ENCODE data around the gene F2RL2.
"Not testable (repeated sequence)": the region's sequence is repeated elsewhere in the genome, so short reads cannot be mapped to it uniquely, and the experiment has no call there.

The F2RL2 gene

GRCh38 chr5:76617229-76617628, 6.0 kb downstream of the F2RL2 start:
- H3K9ac ChIP-seq (ENCODE audit: low read length): no peak overlapping the region
- no peak overlapping the region for H3K4me3 ChIP-seq (ENCODE audit: low read length)
- no peaks in the 10 kb centered on the region for H3K4me1 ChIP-seq (ENCODE audit: control insufficient read depth, low read depth, low read length)
- H3K36me3 ChIP-seq (ENCODE audit: control insufficient read depth, low read depth, low read length): no peaks in the 10 kb centered on the region
- H3K27me3 ChIP-seq (ENCODE audit: control insufficient read depth, insufficient read depth, low read length): no peaks in the 10 kb centered on the region
- H3K27ac ChIP-seq (ENCODE audit: low read length): no peak overlapping the region
- H3K9me3 ChIP-seq (ENCODE audit: control insufficient read depth, low read depth, low read length): no peaks in the 10 kb centered on the region

DNA sequence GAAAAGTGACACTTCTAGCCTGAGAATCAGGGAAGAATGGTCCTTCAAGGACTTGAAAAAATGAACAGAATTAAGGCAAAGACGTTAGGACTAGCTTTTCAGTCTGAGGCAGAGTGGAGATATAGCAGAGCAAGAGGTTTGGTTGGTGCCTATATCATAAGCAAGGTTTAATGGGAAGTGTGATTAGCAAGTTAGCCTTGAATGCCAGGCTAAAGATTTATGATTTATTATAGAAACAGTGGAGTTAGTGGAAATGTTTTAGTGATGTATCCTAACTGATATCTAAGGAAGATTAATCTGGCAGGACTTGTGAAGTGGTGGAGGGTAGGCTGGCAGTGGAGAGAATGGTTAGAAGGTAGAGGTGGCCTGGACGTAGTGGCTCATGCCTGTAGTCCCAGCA, 7.0 kb downstream of the F2RL2 start:
- H3K4me1 ChIP-seq (ENCODE audit: control insufficient read depth, low read depth, low read length): no peaks in the 10 kb centered on the region

GRCh38 chr5:76615759-76616158, 7.4 kb downstream of the F2RL2 start:
- Histone ChIP-seq H3K4me1 (ENCODE audit: control insufficient read depth, low read depth, low read length) (no peaks in the 10 kb centered on the region), H3K27ac (ENCODE audit: low read length) (no peak overlapping the region), H3K36me3 (ENCODE audit: control insufficient read depth, low read depth, low read length) (no peaks in the 10 kb centered on the region), H3K4me3 (ENCODE audit: low read length) (no peak overlapping the region), H3K9ac (ENCODE audit: low read length) (no peak overlapping the region), H3K9me3 (ENCODE audit: control insufficient read depth, low read depth, low read length) (no peaks in the 10 kb centered on the region), H3K27me3 (ENCODE audit: control insufficient read depth, insufficient read depth, low read length) (no peaks in the 10 kb centered on the region)

More for the DNA sequence above, 7.0 kb downstream of the F2RL2 start:
- Histone ChIP-seq H3K9me3 (ENCODE audit: control insufficient read depth, low read depth, low read length) (no peaks in the 10 kb centered on the region), H3K27ac (ENCODE audit: low read length) (no peak overlapping the region), H3K27me3 (ENCODE audit: control insufficient read depth, insufficient read depth, low read length) (no peaks in the 10 kb centered on the region), H3K36me3 (ENCODE audit: control insufficient read depth, low read depth, low read length) (no peaks in the 10 kb centered on the region), H3K9ac (ENCODE audit: low read length) (no peak overlapping the region), H3K4me3 (ENCODE audit: low read length) (no peak overlapping the region)

DNA sequence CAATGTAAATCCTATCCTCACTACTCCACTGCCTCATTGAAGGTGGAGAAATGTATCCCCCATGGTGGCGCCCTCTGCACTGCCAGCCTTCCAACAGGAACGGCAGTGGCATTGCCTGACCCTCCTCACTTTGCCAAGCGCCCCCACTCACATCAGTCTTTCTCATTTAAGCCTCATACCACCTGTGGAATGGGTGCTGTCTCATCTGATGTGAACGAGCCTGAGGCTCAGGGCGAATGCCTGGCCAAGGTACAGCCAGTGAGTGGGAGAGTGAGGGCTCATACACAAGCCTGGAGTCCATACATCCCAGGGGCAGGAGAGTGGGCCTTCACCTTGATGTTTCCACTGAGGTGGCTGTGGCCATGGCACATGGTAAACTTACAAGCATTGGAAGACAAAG, 10.3 kb downstream of the F2RL2 start:
- no peak overlapping the region for H3K27ac ChIP-seq (ENCODE audit: low read length)
- no peaks in the 10 kb centered on the region for H3K27me3 ChIP-seq (ENCODE audit: control insufficient read depth, insufficient read depth, low read length)
- H3K4me3 ChIP-seq (ENCODE audit: low read length): no peak overlapping the region
- H3K9ac ChIP-seq (ENCODE audit: low read length): no peak overlapping the region
- no peaks in the 10 kb centered on the region for H3K36me3 ChIP-seq (ENCODE audit: control insufficient read depth, low read depth, low read length)
- H3K9me3 ChIP-seq (ENCODE audit: control insufficient read depth, low read depth, low read length): no peaks in the 10 kb centered on the region
- peaks cover 1% of the 10 kb centered on the region for H3K4me1 ChIP-seq (ENCODE audit: control insufficient read depth, low read depth, low read length)

- H3K27ac ChIP-seq (ENCODE audit: low read length): no peak overlapping the region
- peaks cover 7% of the 10 kb centered on the region for H3K4me1 ChIP-seq (ENCODE audit: control insufficient read depth, low read depth, low read length)
- no peaks in the 10 kb centered on the region for H3K27me3 ChIP-seq (ENCODE audit: control insufficient read depth, insufficient read depth, low read length)
- no peaks in the 10 kb centered on the region for H3K9me3 ChIP-seq (ENCODE audit: control insufficient read depth, low read depth, low read length)
- H3K36me3 ChIP-seq (ENCODE audit: control insufficient read depth, low read depth, low read length): no peaks in the 10 kb centered on the region
- no peak overlapping the region for H3K4me3 ChIP-seq (ENCODE audit: low read length)
- H3K9ac ChIP-seq (ENCODE audit: low read length): no peak overlapping the region
These were observed 13.0 kb downstream of the F2RL2 start for GRCh38 chr5:76610196-76610595.

GRCh38 chr5:76608833-76609232, 14.4 kb downstream of the F2RL2 start:
- Histone ChIP-seq H3K36me3 (ENCODE audit: control insufficient read depth, low read depth, low read length) (no peaks in the 10 kb centered on the region), H3K4me1 (ENCODE audit: control insufficient read depth, low read depth, low read length) (peaks cover 7% of the 10 kb centered on the region), H3K4me3 (ENCODE audit: low read length) (no peak overlapping the region), H3K27me3 (ENCODE audit: control insufficient read depth, insufficient read depth, low read length) (no peaks in the 10 kb centered on the region), H3K9me3 (ENCODE audit: control insufficient read depth, low read depth, low read length) (no peaks in the 10 kb centered on the region), H3K9ac (ENCODE audit: low read length) (no peak overlapping the region), H3K27ac (ENCODE audit: low read length) (no peak overlapping the region)

DNA sequence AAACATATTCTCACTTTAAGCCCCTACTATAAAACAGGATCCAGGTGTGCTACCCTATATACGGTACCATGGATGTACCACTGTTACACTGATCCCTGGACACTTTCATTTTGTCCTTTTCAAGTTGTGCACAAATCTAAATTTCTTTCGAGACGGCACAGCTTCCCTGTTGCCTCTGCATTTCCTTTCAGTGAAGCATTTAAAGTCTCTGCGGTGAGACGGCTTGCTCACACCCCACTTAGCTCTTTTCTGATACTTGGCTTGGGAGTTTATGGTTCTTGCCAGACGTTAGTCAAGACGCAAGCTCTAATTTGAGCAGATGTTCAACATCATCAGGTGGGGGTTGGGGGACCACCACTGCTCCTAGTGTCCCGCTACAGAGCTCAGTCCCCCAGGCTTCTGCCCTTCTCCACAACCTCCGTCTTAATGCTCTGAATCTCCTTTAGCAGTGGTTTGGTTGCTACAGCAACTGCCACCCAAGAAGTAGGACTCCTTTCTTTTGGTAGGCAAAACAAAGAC, 15.8 kb downstream of the F2RL2 start:
- Histone ChIP-seq H3K9ac (ENCODE audit: low read length) (no peak overlapping the region), H3K4me3 (ENCODE audit: low read length) (no peak overlapping the region), H3K4me1 (ENCODE audit: control insufficient read depth, low read depth, low read length) (peaks cover 7% of the 10 kb centered on the region), H3K9me3 (ENCODE audit: control insufficient read depth, low read depth, low read length) (no peaks in the 10 kb centered on the region), H3K36me3 (ENCODE audit: control insufficient read depth, low read depth, low read length) (no peaks in the 10 kb centered on the region), H3K27ac (ENCODE audit: low read length) (no peak overlapping the region), H3K27me3 (ENCODE audit: control insufficient read depth, insufficient read depth, low read length) (no peaks in the 10 kb centered on the region)

DNA sequence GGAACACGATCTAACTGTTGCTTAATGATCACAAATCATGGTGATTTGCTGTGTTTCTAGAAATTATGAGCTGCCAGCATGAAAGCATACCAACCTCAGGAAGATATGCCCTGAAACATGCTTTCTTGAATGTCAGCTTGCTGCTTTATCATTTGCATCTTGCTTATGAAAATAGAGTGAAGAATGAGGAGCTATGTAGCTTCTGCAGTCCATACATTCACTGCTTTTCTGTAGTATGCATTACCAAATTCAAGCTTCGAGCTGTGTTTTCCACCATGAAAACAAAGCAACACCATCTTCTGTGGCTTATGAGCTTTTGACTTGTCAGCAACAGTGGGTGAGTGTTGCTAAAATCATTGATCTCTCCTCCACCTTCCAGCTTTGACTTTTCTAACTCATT, 16.5 kb downstream of the F2RL2 start:
- no peak overlapping the region for H3K4me3 ChIP-seq (ENCODE audit: low read length)
- no peak overlapping the region for H3K27ac ChIP-seq (ENCODE audit: low read length)
- peaks cover 7% of the 10 kb centered on the region for H3K4me1 ChIP-seq (ENCODE audit: control insufficient read depth, low read depth, low read length)
- no peaks in the 10 kb centered on the region for H3K36me3 ChIP-seq (ENCODE audit: control insufficient read depth, low read depth, low read length)
- H3K9me3 ChIP-seq (ENCODE audit: control insufficient read depth, low read depth, low read length): no peaks in the 10 kb centered on the region
- no peak overlapping the region for H3K9ac ChIP-seq (ENCODE audit: low read length)
- no peaks in the 10 kb centered on the region for H3K27me3 ChIP-seq (ENCODE audit: control insufficient read depth, insufficient read depth, low read length)

DNA sequence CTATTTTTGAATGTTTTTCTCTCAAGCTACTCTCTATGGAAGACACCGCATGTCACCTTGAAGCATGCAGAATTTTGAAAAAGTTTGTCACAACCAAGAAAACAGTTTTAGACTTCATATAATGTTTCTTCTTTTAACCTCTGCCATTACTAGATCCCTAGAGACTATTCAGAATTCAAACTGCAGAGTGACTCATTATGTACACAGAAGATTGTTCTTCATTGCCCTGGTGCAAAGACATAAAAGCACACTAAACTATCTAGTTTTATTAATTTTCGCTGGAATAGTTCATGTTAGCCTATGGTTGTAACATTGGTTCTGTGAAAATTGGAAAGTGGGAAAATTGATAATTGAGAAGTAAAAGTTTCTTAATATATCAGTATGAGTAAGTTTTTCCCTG, 18.4 kb downstream of the F2RL2 start:
- H3K4me1 ChIP-seq (ENCODE audit: control insufficient read depth, low read depth, low read length): peaks cover 7% of the 10 kb centered on the region
- no peak overlapping the region for H3K9ac ChIP-seq (ENCODE audit: low read length)
- no peaks in the 10 kb centered on the region for H3K9me3 ChIP-seq (ENCODE audit: control insufficient read depth, low read depth, low read length)
- H3K27me3 ChIP-seq (ENCODE audit: control insufficient read depth, insufficient read depth, low read length): no peaks in the 10 kb centered on the region
- H3K36me3 ChIP-seq (ENCODE audit: control insufficient read depth, low read depth, low read length): no peaks in the 10 kb centered on the region
- H3K27ac ChIP-seq (ENCODE audit: low read length): no peak overlapping the region
- no peak overlapping the region for H3K4me3 ChIP-seq (ENCODE audit: low read length)

- not testable (repeated sequence) for H3K9me3 ChIP-seq (ENCODE audit: control insufficient read depth, low read depth, low read length); H3K4me1 ChIP-seq (ENCODE audit: control insufficient read depth, low read depth, low read length); H3K27me3 ChIP-seq (ENCODE audit: control insufficient read depth, insufficient read depth, low read length); H3K36me3 ChIP-seq (ENCODE audit: control insufficient read depth, low read depth, low read length); H3K4me3 ChIP-seq (ENCODE audit: low read length); H3K27ac ChIP-seq (ENCODE audit: low read length); H3K9ac ChIP-seq (ENCODE audit: low read length)
These were observed 19.2 kb downstream of the F2RL2 start for GRCh38 chr5:76603991-76604390.

- Histone ChIP-seq H3K36me3 (ENCODE audit: control insufficient read depth, low read depth, low read length) (no peaks in the 10 kb centered on the region), H3K27me3 (ENCODE audit: control insufficient read depth, insufficient read depth, low read length) (no peaks in the 10 kb centered on the region), H3K27ac (ENCODE audit: low read length) (no peak overlapping the region), H3K4me1 (ENCODE audit: control insufficient read depth, low read depth, low read length) (no peaks in the 10 kb centered on the region), H3K9ac (ENCODE audit: low read length) (no peak overlapping the region), H3K9me3 (ENCODE audit: control insufficient read depth, low read depth, low read length) (no peaks in the 10 kb centered on the region), H3K4me3 (ENCODE audit: low read length) (no peak overlapping the region)
These were observed 21.0 kb downstream of the F2RL2 start for GRCh38 chr5:76602094-76602726.

DNA sequence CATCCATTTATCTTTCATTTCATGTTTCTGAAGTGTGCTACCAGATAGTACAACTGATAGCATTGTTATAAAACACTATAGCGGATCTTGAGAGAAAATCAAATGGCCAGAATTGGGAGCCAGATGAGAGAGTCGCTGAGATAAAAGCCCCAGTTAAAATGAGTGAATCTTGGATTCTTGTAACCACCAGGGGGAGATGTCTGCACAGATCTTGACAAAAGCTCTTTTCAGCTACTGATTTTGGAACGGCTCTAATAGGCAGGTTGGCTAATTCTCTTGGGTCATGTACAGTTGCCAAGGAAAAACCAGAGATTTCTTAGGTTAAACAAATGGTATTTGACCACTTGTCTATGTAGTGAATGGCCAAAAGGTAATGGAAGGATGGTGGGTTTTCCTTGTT, 21.7 kb downstream of the F2RL2 start:
- Histone ChIP-seq H3K4me1 (ENCODE audit: control insufficient read depth, low read depth, low read length) (no peaks in the 10 kb centered on the region), H3K36me3 (ENCODE audit: control insufficient read depth, low read depth, low read length) (no peaks in the 10 kb centered on the region), H3K9me3 (ENCODE audit: control insufficient read depth, low read depth, low read length) (no peaks in the 10 kb centered on the region)

More for the DNA sequence above, 21.7 kb downstream of the F2RL2 start:
- Histone ChIP-seq H3K27ac (ENCODE audit: low read length) (no peak overlapping the region), H3K4me3 (ENCODE audit: low read length) (no peak overlapping the region), H3K9ac (ENCODE audit: low read length) (no peak overlapping the region), H3K27me3 (ENCODE audit: control insufficient read depth, insufficient read depth, low read length) (no peaks in the 10 kb centered on the region)

Measured in iPS-18a (cell line).